Measurements from ENCODE around the gene SLCO3A1.

- TF ChIP-seq CTCF (IDR thresholded peaks at IDR 0.05; ENCODE audit: low read depth, low read length) (no peak), EZH2phosphoT487 (IDR thresholded peaks at IDR 0.05; ENCODE audit: low read depth) (no peak)
These were observed 297.7 kb downstream of the SLCO3A1 start for GRCh38 chr15:92151168-92151567.
